GM15510 (cell line): ENCODE measurements around the gene KCNQ1OT1.

Experiments
- POLR2A ChIP-seq: IDR thresholded peaks from 3 replicates; pipeline ENCODE4 v1.6.1; 2011; ENCODE audit warnings: borderline replicate concordance; ENCODE audit not compliant: insufficient read length; ENCODE audit errors: extremely low read depth

KCNQ1OT1 gene

GRCh38 chr11:2729841-2730240 lies 30.0 kb upstream of the KCNQ1OT1 start:
- TF ChIP-seq POLR2A, result no peak

- no peak for TF ChIP-seq POLR2A
These were observed 29.0 kb upstream of the KCNQ1OT1 start for GRCh38 chr11:2728663-2729332.

- no peak for TF ChIP-seq POLR2A
These were observed 28.4 kb upstream of the KCNQ1OT1 start for GRCh38 chr11:2728128-2728662.

DNA sequence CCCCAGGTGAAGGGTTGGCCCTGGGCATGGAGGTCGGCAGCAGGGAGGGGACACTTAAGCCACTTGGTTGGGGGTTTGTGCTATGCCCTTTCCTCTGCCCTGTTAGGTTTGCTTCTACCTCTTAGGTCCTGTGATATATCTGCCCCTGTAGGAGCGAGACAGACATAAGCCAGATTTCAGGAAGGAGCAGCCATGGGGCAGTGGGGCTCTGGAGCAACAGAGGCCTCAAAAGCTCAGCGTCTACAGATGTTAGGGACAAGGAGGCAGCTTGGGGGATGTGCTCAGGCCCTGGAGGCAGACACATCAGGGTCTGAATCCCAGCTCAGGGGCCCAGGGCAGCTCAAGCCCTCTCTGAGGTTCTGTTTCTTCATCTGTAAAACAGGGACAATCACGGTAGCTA lies 27.2 kb upstream of the KCNQ1OT1 start:
- no peak for TF ChIP-seq POLR2A

- TF ChIP-seq POLR2A, result no peak
These were observed 25.8 kb upstream of the KCNQ1OT1 start for GRCh38 chr11:2725368-2726300.

DNA sequence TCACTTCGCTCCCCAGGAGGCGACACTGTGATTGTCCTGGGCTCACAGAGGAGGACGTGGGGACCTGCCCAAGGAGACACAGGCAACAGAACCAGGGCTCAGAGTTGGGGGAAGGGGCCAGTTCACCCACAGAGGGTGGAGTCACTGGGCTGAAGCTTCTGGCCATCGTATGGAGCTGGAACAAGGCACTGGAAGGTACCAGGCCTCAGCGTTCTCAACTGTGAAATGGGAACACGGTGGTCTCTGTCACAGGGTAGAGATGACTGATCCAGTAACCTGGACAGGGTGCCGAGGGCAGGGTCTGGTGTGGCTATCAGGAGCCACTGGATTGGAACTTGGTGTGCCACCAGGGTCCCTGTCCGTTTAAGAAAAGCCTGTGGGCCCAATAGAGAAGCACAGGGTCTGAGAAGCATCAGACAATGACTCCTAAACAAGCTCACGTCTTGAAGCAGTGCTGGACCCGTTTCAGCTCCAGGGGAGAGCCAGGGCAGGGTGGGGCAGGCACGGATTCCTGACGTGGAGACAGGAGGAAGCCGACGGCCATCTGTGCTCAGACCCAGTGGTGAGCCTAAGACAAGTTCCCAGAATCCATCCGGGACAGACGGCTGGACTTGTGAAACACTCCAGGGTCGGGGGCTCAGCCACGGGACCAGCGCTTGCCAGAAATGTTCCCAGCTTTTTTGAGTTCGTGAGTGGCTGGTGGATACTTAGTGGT lies 25.0 kb upstream of the KCNQ1OT1 start:
- TF ChIP-seq POLR2A, result no peak

GRCh38 chr11:2724104-2724503 lies 24.3 kb upstream of the KCNQ1OT1 start:
- TF ChIP-seq POLR2A, result no peak

GRCh38 chr11:2722955-2723354 lies 23.2 kb upstream of the KCNQ1OT1 start:
- TF ChIP-seq POLR2A, result no peak

- TF ChIP-seq POLR2A, result no peak
These were observed 21.6 kb upstream of the KCNQ1OT1 start for GRCh38 chr11:2721210-2721916.

- TF ChIP-seq POLR2A, result no peak
These were observed 20.2 kb upstream of the KCNQ1OT1 start for GRCh38 chr11:2719831-2720590.

- no peak for TF ChIP-seq POLR2A
These were observed 19.1 kb upstream of the KCNQ1OT1 start for GRCh38 chr11:2718817-2719438.

GRCh38 chr11:2717561-2718325 lies 17.9 kb upstream of the KCNQ1OT1 start:
- TF ChIP-seq POLR2A, result no peak

- TF ChIP-seq POLR2A, result no peak
These were observed 16.7 kb upstream of the KCNQ1OT1 start for GRCh38 chr11:2716376-2717095.
